ENCODE data around the gene TNFSF12.

Gene TNFSF12

GRCh38 chr17:7511108-7511507 is 37.8 kb upstream of the TNFSF12 start:
- H3K36me3 ChIP-seq (ENCODE audit: low read length): peaks cover 2% of the 10 kb centered on the region; the same call in 1 of the 2 replicates

GRCh38 chr17:7512105-7512504 is 36.8 kb upstream of the TNFSF12 start:
- H3F3A ChIP-seq (ENCODE audit: insufficient read depth): peaks cover 13% of the 10 kb centered on the region; the same call in 1 of the 2 replicates
- no peak overlapping the region for H3K9ac ChIP-seq (ENCODE audit: low read length)
- H2AFZ ChIP-seq (ENCODE audit: low read depth, low read length, severe bottlenecking): no peak overlapping the region
- TF ChIP-seq CTCF (IDR thresholded peaks at IDR 0.05; ENCODE audit: insufficient read depth, low read length, poor library complexity, severe bottlenecking) (no peak), EZH2phosphoT487 (conservative IDR thresholded peaks at IDR 0.05; ENCODE audit: low read length) (no peak)
- no peaks in the 10 kb centered on the region for H3K9me2 ChIP-seq (replicated peaks; ENCODE audit: insufficient read depth, low read length)
- H3K27me3 ChIP-seq (ENCODE audit: low read length): no peaks in the 10 kb centered on the region
- H4K20me1 ChIP-seq (ENCODE audit: low read depth, low read length): no peaks in the 10 kb centered on the region
- no peak overlapping the region for H3K4me3 ChIP-seq (ENCODE audit: insufficient read depth, low read length, poor library complexity, severe bottlenecking)
- H3K9me3 ChIP-seq (ENCODE audit: insufficient read depth, low read length): no peaks in the 10 kb centered on the region
- no peaks in the 10 kb centered on the region for H3K79me2 ChIP-seq (ENCODE audit: insufficient read depth, low read length)
- peaks cover 2% of the 10 kb centered on the region; the same call in 1 of the 2 replicates for H3K36me3 ChIP-seq (ENCODE audit: low read length)
- no peak overlapping the region for H3K4me2 ChIP-seq (ENCODE audit: low read depth, low read length, poor library complexity, severe bottlenecking)
- H3K27ac ChIP-seq (ENCODE audit: low read depth, low read length): no peak overlapping the region

More at GRCh38 chr17:7511108-7511507, 37.8 kb upstream of the TNFSF12 start:
- Histone ChIP-seq H3K9me3 (ENCODE audit: insufficient read depth, low read length) (no peaks in the 10 kb centered on the region), H3K4me3 (ENCODE audit: insufficient read depth, low read length, poor library complexity, severe bottlenecking) (no peak overlapping the region), H3K9me2 (replicated peaks; ENCODE audit: insufficient read depth, low read length) (no peaks in the 10 kb centered on the region), H3K27ac (ENCODE audit: low read depth, low read length) (no peak overlapping the region), H3K9ac (ENCODE audit: low read length) (no peak overlapping the region), H2AFZ (ENCODE audit: low read depth, low read length, severe bottlenecking) (no peak overlapping the region), H3F3A (ENCODE audit: insufficient read depth) (peaks cover 13% of the 10 kb centered on the region; the same call in 1 of the 2 replicates), H3K79me2 (ENCODE audit: insufficient read depth, low read length) (no peaks in the 10 kb centered on the region), H3K4me2 (ENCODE audit: low read depth, low read length, poor library complexity, severe bottlenecking) (no peak overlapping the region), H3K27me3 (ENCODE audit: low read length) (no peaks in the 10 kb centered on the region), H4K20me1 (ENCODE audit: low read depth, low read length) (no peaks in the 10 kb centered on the region)
- TF ChIP-seq EZH2phosphoT487 (conservative IDR thresholded peaks at IDR 0.05; ENCODE audit: low read length): no peak
- no peak for TF ChIP-seq CTCF (IDR thresholded peaks at IDR 0.05; ENCODE audit: insufficient read depth, low read length, poor library complexity, severe bottlenecking)

GRCh38 chr17:7512824-7513540 is 35.9 kb upstream of the TNFSF12 start:
- peaks cover 13% of the 10 kb centered on the region; the same call in 1 of the 2 replicates for H3F3A ChIP-seq (ENCODE audit: insufficient read depth)
- no peak overlapping the region for H3K27ac ChIP-seq (ENCODE audit: low read depth, low read length)
- H3K27me3 ChIP-seq (ENCODE audit: low read length): no peaks in the 10 kb centered on the region
- H3K36me3 ChIP-seq (ENCODE audit: low read length): peaks cover 2% of the 10 kb centered on the region; the same call in 1 of the 2 replicates
- TF ChIP-seq CTCF (IDR thresholded peaks at IDR 0.05; ENCODE audit: insufficient read depth, low read length, poor library complexity, severe bottlenecking) (no peak), EZH2phosphoT487 (conservative IDR thresholded peaks at IDR 0.05; ENCODE audit: low read length) (no peak)
- H3K9ac ChIP-seq (ENCODE audit: low read length): no peak overlapping the region
- H3K4me2 ChIP-seq (ENCODE audit: low read depth, low read length, poor library complexity, severe bottlenecking): no peak overlapping the region
- no peaks in the 10 kb centered on the region for H3K9me2 ChIP-seq (replicated peaks; ENCODE audit: insufficient read depth, low read length)
- H2AFZ ChIP-seq (ENCODE audit: low read depth, low read length, severe bottlenecking): no peak overlapping the region
- no peaks in the 10 kb centered on the region for H3K79me2 ChIP-seq (ENCODE audit: insufficient read depth, low read length)
- no peaks in the 10 kb centered on the region for H3K9me3 ChIP-seq (ENCODE audit: insufficient read depth, low read length)
- no peak overlapping the region for H3K4me3 ChIP-seq (ENCODE audit: insufficient read depth, low read length, poor library complexity, severe bottlenecking)
- no peaks in the 10 kb centered on the region for H4K20me1 ChIP-seq (ENCODE audit: low read depth, low read length)

Data from SU-DHL-6 (cell line).